ENCODE data around the gene CTSO.

- TF ChIP-seq CTCF (IDR thresholded peaks at IDR 0.05) (no peak), POLR2A (IDR thresholded peaks at IDR 0.05) (no peak)
Measured at GRCh38 chr4:155921597-155921996, 32.1 kb downstream of the CTSO start.
